HS-5 (cell line): ENCODE results near the gene SLC6A13.

Experiments used
- DNase-seq: peaks from one replicate; pipeline ENCODE4 v3.0.0-alpha.2; 2012; ENCODE audit warnings: low read depth

The SLC6A13 gene

DNA sequence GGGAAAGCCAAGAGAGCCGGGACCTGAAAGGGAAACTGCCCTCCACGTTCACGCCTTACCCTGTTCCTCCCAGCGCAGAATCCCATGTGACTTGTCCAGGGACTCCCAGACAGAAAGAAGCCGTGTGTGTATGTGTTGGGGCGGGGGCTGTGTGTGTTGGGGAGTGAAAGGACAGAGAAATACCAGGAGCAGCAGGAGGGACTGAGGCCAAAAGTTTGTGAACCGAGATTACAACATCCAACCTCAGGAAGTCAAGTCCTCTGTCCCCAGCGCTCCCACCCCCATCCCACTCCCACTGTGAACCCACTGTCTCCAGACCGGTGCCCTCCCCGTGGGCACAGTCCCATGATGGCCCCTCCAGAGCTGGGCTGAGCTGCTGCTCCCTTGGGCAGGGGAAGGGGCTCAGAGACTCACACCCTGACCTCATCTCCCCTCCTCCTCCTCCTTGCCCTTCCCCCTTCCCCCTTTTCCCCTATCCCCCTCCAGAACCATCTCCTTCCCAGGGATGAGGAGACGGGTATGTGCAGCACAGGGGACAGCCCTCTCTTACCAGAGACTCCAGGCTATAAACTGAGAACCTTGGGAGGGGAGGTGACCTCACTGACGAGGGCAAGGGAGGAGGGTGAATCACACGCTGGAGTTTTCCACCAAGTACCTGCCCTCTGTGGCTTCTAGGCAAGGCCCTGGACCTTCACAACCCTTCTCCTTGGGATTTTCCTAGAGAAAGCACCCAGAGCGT lies 48.5 kb downstream of the SLC6A13 start, which contains the start of gene SLC6A12:
SLC6A12 (minus strand) TSS at position 155 of the 739 bp plus-strand sequence. CDS start 4,171 bp downstream, outside the sequence.
- DNase-seq, result no peak

DNA sequence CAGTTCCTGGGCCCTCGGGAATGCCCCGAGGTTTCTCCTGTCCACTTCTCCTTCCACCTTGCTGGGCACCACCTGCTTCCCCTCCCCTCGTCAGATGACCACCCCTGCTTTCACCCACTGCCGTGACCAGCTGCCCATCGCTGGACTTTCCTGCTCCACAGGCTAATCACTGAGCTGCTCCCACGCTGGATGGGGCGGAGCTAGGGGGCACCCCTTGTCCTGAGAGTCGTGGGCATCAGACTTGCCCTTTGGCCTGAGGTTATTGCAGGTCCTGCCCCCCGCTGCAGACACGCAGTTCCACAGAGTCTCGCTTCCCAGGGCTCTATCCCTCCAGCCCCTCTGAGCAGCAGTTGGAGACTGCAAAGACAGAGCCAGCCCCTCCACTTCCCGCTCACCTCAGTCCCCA lies 49.1 kb downstream of the SLC6A13 start:
- DNase-seq, result no peak

DNA sequence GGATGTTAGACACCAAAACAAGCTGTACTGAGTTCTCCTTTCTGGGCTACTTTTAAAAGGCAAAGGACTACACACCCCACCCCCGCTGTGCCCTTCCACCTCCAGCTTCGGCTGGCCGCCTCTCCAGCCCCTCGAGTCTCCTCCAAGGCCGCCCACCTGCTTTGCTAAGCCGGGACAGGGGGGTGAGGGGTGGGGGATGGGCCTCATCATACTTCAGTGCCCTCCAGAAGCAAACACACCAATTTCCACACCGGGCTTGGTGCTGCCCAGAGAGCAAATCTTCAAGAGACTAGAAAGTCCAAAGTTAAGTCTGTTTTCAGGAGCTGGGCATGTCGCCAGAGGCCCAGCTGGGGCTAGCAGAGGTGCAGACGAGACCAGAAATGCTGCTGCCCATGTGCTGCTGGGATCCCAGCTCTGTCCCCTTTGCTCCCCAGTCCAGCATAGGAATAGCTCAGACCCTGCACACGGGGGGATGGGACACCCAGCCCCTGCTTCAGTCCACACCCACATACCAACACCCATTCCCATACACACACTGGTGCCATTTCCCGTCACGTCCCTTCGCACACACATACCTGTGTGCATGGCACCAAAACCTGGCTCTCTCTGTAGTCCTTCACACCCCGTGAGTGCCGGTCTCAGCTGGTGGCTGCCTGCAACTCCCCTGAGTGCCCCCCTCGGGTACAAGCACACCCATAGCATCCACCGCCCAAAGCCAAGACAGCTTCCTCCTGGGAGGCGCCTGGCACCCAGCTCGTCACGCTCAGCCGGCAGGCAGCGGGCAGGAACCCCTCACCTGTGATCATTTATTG lies 49.7 kb downstream of the SLC6A13 start:
- no peak for DNase-seq

DNA sequence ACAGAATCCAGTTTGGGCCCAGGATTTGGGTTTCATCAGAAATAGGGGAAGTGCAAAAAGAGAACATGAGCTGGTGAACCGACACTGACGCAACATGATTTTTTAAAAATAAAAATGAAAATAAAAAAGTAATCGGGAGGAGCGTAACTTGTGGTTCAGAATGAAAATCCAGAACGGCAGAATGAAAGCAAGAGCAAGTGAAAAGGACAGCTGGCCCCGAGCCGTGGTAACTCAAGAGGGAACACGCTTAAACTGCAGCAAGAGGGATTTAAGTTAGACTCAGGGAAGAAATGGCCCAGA lies 50.3 kb downstream of the SLC6A13 start:
- no peak for DNase-seq

DNA sequence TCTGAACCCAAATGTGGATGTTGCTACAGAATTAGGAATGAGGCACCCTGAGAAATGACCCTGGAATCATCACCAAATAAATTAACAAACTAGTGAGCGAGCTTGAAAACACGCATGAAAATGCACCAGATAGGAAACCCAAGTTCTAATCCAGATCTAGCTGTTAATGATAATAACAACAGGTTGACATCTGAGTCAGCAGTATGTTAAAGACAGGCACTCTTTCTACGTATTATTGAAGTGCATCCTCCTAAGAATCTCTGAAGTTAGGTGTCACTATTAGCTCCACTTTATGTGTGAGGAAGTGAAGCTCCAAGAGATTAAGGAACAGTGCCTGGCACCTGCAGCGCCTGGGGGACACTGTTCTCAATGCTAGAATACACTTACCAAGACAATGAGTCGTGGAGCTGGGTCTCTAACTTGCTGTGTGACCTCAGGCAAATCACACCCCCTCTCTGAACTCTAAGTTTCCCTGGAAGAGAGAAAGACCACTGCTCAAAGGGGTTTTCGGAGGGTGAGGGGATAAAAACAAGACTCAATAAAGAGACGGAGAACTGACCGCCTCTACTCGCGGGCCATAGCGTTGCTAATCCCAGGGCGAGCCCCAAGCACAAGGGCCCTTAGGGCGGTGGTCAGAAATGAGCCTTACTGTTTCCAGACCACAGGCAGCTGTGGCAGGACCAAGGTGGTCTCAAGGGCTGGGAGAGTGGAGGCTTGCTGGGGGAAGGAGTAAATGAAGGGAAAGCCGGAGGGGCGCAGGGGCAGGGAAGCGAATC lies 50.8 kb downstream of the SLC6A13 start:
- DNase-seq, result no peak

DNA sequence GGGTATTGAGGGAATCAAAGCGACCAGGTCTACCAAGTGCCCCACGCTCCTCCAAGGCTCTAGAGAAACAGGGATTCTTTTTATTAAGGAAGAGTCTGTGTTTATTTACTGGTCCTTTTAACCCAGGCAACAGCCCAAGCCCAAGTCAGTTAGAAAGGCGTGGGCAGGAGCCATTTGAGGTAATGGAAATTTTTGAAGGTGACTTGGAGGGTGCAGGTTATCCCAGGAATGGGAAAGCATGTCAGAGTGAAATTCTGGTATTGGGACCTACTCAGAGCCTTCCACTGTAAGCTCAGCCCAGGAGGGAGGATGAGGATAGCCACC lies 51.5 kb downstream of the SLC6A13 start:
- DNase-seq, result no peak

DNA sequence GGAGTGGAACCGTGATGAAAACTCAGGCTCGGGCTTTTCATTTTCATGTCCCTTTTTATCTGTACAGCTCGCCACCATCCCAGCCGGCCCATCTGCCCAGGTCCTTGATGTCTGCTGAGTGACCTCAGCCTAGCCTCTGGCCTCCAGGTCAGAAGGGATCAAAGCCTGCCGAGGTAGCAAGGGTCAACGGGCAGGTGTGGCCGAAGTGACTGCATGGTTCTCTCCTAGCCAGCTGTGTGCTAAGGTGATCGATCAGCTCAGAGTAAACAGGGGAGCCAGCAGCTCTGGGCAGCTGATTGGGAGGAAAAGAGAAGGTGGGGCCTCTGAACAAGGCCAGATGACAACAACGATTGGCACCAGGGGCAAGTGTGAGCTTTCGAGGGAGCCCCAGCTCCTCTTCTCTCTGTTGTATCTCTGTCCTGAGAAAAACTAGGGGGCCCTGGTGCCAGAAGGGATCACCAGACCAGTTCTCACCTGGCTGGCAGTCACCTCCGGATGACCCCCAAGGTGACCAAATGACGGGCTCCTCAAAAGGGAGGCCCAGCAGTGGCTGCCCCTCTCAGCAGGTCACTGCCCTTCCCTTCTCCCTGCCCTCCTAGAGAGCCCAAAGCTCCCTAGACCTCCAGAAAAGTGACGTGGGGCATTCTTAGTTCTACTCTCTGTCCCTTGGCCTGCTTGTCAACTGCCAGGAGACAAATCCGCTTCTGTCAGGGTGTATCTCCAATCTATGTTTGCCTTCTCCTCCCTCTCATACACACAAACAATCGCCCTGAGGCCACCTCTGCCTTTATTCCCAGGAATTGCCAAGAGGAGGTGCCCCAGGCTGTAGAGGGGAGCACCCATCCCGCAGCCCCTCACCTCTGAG lies 52.1 kb downstream of the SLC6A13 start:
- no peak for DNase-seq

DNA sequence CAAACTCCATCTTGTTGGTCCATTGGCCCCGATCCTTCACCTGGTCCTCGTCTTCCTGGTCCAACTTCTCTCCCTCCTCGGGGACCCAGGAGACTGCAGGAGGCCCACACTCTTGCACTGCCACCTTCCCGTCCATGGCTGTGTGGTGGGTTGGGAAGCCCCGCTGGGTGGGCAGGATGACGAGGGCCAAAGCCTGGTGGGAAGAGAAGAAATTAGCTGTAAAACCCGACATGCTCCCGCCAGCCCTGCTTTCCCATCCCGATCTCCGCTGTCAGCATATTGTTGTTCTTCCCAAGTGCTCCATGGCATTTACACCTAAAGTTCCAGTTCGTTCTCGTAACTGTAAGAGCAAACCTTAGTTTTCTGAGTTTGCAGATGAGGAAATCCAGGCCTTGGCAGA lies 52.8 kb downstream of the SLC6A13 start:
- no peak for DNase-seq

DNA sequence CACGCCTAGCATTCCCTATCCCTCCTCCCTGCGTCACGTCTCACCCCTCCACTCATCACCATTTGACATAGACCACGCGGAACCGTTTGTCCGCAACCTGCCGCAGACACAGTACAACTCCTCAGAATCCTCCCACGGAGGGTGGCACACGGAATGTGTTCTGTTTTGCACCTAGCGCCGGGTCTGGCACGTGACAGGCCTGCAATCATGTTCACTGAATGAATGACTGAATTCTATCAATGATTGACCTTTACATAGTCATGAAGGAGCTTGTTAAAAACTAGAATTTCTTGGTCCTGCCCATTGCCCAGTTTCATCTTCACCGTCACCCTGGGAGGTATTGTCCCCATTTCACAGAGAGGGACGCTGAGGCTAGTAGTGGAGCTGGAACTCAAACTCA lies 53.4 kb downstream of the SLC6A13 start:
- DNase-seq, result no peak

DNA sequence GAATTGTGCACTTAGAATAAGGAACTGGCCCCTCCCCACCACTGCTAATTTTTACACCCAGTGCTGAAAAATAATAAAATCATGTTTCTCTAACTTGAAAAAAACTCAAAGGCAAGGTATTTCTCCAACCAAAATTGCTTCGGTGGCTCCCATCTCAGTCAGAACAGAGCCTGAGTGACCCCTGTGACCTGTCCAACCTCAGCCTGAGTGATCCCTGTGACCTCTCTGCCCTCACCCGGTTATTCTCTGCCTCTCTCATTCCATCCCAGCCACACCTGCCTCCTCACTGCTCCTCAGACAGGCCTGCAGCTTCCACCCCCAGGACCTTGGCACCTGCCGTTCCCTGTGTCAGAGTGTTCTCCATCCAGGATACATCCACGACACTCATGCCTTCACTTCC lies 53.8 kb downstream of the SLC6A13 start:
- no peak for DNase-seq

DNA sequence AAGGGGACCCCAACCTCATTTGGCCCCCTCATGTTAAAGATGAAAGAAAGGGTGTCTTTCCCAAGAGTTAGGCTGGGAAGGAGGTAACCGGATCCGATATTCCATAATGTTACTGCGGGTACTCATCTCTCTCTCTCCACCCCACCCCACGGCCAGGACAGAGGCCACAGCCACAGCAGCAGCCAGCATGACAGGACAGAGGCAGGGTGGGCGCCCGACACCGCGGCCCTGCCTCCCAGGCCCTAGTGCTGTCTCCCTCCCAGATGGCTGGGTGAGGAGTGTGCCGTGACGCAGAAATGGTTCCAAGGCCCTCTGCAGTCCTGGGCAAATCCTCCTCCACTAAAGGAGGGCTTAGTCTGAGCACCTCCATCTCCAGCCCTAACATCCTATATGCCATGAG lies 54.8 kb downstream of the SLC6A13 start:
- no peak for DNase-seq

DNA sequence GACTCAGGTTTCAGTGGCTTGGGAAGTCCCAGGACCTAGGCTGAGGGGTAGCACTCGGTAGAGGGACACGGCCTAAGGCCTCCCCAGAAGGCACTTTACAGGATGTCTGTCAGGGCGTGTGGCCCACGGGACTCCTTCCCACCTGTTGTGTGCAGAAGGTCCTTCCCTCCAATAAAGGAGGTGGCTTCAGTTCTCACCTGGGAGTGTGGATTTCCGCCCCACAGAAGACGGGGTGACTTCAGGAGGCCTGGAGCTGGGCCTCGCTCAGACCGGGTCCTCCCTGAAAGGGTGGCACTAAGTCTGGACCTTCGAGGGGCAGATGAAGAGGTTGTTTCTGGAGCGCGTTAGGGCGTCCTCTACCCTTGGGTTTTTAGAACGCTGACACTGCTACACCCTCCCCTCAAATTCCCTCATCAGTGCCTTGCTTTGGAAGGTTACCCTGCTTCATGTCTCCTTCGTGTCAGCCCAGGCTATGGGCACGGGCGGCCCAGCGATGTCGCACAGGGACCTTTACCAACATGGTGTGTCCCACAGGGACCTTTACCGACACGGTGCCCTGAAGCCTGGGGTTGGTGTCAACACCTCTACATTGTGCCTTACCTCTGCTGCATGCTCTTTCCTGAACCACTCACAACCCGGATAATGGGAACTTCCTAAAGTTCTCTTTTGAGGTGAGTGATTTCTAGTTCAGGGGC lies 55.7 kb downstream of the SLC6A13 start:
- no peak for DNase-seq

DNA sequence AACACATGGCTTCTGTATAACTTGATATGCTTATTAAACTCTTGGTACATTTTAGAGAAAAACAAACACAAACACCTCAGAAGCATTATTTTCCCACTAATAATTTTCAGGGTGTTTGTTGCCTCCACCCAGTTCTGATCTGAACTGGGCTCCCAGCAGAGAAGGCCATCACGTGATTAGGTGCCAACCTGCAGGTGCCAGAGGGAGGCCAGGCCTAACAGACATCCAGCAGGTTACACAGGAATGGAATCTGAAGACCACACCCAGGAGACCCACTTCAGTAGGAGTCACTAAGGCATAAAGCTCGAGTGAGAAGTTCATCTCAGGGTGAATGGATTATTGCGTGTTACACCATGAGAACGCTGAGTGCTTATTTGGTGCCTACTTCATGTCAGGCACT lies 57.6 kb downstream of the SLC6A13 start:
- no peak for DNase-seq

DNA sequence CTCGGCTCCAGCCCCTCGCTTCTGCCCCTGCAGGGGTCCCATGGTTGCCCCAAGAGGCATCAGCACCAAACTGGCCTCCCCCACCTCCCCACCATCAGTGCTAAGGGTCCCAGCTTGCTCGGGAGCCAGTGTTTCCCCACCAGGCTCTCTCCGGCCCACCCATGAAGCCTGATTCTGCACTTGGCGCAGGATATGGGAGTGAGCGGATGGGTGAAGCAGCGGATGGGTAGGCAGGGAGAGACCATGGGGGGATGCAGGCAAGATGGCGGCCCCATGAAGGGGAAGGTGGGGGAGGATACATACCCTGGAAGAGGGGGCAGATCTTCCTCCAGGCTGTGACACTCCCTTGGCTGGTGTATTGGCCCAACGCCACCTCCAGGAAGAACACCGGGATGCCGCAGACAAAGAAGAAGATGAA lies 58.4 kb downstream of the SLC6A13 start:
- DNase-seq, result no peak

DNA sequence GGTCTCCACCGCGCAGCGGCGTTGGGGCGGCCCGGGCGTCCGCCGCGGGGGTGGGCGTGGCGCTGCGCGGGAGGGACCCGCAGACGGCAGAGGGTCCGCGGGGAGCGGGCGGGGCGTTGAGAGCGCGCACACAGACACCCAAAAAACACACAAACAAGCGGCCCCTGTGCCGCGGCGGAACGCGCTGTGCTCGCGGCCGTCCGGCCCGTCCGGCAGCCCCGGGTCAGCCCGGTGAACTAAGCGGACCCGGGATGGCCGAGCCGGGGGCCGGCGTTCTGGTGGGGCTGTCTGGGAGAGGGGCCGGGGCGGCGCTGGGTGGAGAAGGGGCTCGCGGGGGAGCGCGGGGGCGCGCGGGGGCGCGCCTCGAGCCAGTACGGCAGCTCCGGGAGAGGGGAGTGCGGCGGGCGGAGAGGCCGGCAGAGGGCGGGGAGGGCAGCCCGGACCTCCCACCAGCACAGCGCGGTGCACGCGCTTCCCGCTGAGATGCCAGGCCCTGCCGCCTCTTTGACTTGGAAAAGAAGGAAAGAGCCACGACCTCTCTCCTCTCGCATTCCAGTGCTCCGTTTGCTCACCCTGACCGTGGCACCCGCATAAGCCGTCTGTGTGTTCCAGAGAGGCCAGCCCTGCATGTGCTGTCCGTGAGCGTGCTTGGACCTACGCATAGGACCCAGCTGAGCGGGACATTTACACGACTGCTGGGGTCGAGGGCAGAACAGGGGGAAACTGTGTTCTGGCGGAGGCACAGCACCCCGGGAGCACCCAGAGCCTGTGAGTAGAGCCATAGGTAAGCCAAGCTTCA lies 59.0 kb downstream of the SLC6A13 start:
- no peak for DNase-seq

DNA sequence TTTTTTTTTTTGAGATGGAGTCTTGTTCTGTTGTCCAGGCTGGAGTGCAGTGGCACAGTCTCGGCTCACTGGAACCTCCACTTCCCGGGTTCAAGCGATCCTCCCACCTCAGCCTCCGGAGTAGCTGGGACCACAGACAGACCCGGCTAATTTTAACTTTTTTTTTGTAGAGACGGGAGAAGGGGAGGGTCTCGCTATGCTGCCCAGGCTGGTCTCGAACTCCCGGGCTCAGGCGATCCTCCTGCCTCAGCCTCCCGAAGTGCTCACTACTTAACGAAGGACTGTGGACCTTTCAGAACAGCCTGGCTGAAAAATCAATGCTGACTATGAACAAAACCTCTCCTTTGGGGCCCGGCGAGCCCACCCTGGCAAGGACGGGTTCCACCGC lies 59.6 kb downstream of the SLC6A13 start:
- no peak for DNase-seq

DNA sequence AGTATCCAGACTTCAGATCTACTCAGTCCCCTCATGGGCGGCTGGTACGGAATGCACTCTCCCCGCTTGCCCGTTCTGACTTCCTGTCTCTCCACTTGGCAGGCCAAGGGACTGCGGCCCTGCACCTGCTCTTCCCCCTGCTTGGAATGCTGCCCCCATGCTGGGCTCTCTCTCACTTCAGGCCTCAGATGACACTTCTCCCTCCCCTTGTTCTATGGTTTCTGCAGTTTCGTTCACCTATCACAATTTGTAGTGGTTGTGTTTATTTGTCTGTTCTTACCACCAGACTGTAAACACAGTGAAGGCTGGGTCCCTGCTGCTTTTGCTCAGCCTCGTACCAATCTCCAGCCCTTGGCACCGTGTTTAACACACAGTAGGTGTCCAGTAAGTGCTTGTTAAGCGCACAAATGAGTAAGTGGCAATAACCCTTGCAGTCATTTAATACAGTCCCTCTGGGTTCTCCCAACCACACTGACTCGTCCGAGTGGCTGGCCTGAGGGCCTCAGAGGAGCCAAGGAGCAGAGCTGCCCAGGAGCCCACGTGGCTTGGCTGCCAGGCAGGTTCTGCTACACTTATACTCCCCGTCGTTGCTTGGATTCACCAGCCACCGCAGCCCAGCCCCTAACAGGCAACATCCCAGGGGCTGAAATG lies 60.4 kb downstream of the SLC6A13 start:
- DNase-seq, result no peak

DNA sequence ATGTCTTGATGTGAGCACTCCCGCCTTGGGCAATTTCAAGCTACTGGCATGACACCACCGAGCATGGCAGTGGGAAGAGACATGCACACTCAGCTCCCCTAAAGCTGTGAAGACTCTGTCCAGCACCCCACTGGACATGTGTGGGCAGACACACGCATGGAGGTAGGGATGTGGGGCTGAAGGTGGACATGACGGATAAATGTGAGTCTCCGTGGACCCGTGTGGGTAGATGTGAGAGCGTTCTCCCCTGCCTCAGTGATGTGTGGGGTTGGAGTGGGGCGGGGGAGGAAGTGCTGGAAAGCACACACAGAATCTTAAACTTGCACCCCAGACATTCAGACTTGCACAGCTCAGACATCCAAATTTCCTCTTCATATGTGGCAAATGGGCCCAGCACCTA lies 61.3 kb downstream of the SLC6A13 start:
- no peak for DNase-seq

DNA sequence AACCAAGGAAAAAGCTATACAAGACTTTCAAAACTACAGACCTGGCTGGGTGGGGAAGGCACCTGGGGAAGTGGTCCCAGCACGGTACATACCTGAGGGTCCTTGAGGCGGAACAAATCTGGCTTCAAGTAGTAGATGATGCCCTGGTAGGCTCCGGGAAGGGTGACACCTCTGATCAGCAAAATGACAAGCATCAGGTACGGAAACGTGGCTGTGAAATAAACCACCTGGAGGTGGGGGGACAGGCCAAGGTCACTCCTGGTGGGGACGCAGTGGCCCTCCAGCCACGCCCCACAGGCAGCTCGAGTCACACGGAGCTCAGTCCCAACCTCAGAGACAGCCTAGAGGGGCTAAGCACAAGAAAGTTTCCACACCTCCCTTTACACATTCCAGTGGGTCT lies 63.9 kb downstream of the SLC6A13 start:
- no peak for DNase-seq
